ENCODE data around the gene CAB39. TPM values are rescaled to one million over a fixed set of nuclear protein-coding genes. Genes with fewer than 3 reads are reported as not detected.

CAB39 gene
- polyA plus RNA-seq, 1 donor (not counting 4 experiments of a cell fraction or from before 2014, with no cell fraction given), result 120 TPM

DNA sequence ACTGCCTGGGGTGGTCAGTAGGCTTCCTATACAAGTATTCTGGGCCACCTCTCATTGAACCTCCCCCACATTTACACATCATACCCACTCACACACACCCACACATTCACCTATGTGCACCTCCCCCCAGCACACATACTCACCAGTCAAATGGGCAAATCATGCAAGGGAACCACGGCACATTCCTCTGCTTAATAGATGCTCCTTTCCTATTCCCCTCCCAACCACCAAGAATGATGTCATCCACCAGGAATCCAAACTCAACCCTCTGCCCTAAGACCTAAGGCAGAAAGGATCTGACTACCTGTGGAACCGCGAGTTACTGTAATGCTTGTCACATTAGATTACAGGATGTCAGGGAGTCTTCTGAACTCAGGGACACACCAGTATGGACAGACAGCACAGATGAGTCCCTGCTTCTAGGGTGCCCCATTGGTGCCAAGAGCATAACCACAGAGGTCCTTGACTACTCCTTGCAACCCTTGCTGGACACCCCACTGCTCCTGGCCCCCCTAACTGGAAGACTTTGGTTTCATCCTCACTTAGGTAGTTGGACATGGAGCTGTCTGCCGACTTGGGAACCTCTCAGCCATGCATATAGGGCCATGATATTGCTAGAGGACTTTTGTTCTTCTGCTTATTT, 21.5 kb upstream of the CAB39 start:
- dilution Hi-C loops (cut with MboI; ENCODE audit: extremely low pct_ligation_motif_present, low sequenced_read_pairs), result no loop called here

DNA sequence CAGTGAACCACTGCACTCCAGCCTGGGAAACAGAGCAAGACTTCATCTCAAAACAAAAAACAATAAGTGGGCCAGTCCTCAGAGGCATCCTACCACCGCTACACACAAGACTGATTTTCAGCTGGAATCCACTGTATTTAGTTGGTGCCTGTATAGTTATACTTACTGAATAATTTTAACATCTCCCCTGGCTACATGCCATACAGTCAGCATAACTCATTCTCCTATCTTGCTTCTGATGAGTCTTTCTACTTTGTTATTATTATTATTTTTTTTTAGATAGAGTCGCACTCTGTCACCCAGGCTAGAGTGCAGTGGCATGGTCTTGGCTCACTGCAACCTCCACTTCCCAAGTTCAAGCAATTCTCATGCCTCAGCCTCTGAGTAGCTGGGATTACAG, 19.9 kb upstream of the CAB39 start:
- no peak for DNase-seq (ENCODE audit: low read depth, low spot score)
- no peaks in the 10 kb centered on the region for H3K9me3 ChIP-seq (ENCODE audit: control insufficient read depth, low read depth, low read length)
- no peaks in the 10 kb centered on the region for H3K27me3 ChIP-seq (ENCODE audit: control insufficient read depth, extremely low read depth, insufficient read depth, low read length)
- TF ChIP-seq EZH2 (IDR thresholded peaks at IDR 0.05; ENCODE audit: low read length), result no peak
- TF ChIP-seq, protein P1, sequence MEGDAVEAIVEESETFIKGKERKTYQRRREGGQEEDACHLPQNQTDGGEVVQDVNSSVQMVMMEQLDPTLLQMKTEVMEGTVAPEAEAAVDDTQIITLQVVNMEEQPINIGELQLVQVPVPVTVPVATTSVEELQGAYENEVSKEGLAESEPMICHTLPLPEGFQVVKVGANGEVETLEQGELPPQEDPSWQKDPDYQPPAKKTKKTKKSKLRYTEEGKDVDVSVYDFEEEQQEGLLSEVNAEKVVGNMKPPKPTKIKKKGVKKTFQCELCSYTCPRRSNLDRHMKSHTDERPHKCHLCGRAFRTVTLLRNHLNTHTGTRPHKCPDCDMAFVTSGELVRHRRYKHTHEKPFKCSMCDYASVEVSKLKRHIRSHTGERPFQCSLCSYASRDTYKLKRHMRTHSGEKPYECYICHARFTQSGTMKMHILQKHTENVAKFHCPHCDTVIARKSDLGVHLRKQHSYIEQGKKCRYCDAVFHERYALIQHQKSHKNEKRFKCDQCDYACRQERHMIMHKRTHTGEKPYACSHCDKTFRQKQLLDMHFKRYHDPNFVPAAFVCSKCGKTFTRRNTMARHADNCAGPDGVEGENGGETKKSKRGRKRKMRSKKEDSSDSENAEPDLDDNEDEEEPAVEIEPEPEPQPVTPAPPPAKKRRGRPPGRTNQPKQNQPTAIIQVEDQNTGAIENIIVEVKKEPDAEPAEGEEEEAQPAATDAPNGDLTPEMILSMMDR (optimal IDR thresholded peaks at IDR 0.05 in 1 of 3, IDR thresholded peaks at IDR 0.05 in 1 of 3, conservative IDR thresholded peaks at IDR 0.05 in 1 of 3; ENCODE audit: extremely low read depth in 1 of 3, insufficient read depth in 2 of 3, low read length in 3 of 3), result no peak
- no peaks in the 10 kb centered on the region for H3K9me1 ChIP-seq (ENCODE audit: control insufficient read depth, extremely low read depth, insufficient read depth, low read length)
- FAIRE-seq, result peak; percentile 53
- no peak overlapping the region for H2AFZ ChIP-seq (ENCODE audit: control insufficient read depth, low read length)
- peaks cover 69% of the 10 kb centered on the region for H3K4me1 ChIP-seq (ENCODE audit: control insufficient read depth, extremely low read depth, insufficient read depth, low read length)
- H3K79me2 ChIP-seq (ENCODE audit: control insufficient read depth, insufficient read depth, low read length), result no peaks in the 10 kb centered on the region
- H3K36me3 ChIP-seq (ENCODE audit: control insufficient read depth in 2 of 2, extremely low read depth in 1 of 2, insufficient read depth in 2 of 2, low read length in 2 of 2), result no peaks in the 10 kb centered on the region
- H3K4me2 ChIP-seq (ENCODE audit: control insufficient read depth, extremely low read depth, insufficient read depth, low read depth, low read length), result no peak overlapping the region
- H3K4me3 ChIP-seq (ENCODE audit: control insufficient read depth in 2 of 3, extremely low read depth in 1 of 3, insufficient read depth in 2 of 3, low read depth in 1 of 3, low read length in 3 of 3), result no peak overlapping the region
- dilution Hi-C loops (cut with MboI; ENCODE audit: extremely low pct_ligation_motif_present, low sequenced_read_pairs), result no loop called here
- H3K9ac ChIP-seq (ENCODE audit: control insufficient read depth, extremely low read depth, insufficient read depth, low read length), result peak overlapping the region; percentile 36
- no peaks in the 10 kb centered on the region for H4K20me1 ChIP-seq (ENCODE audit: control insufficient read depth, extremely low read depth, insufficient read depth, low read length)
- H3K27ac ChIP-seq (ENCODE audit: control insufficient read depth, insufficient read depth, low read length), result peak overlapping the region; percentile 81

More for the DNA sequence above, 21.5 kb upstream of the CAB39 start:
- Histone ChIP-seq H3K4me2 (ENCODE audit: control insufficient read depth, extremely low read depth, insufficient read depth, low read depth, low read length) (peak overlapping the region; percentile 60), H3K9ac (ENCODE audit: control insufficient read depth, extremely low read depth, insufficient read depth, low read length) (peak overlapping the region; percentile 49), H3K9me3 (ENCODE audit: control insufficient read depth, low read depth, low read length) (no peaks in the 10 kb centered on the region), H3K79me2 (ENCODE audit: control insufficient read depth, insufficient read depth, low read length) (no peaks in the 10 kb centered on the region), H3K36me3 (ENCODE audit: control insufficient read depth in 2 of 2, extremely low read depth in 1 of 2, insufficient read depth in 2 of 2, low read length in 2 of 2) (no peaks in the 10 kb centered on the region), H3K4me3 (ENCODE audit: control insufficient read depth in 2 of 3, extremely low read depth in 1 of 3, insufficient read depth in 2 of 3, low read depth in 1 of 3, low read length in 3 of 3) (peak overlapping the region in 1 of 3 experiments; percentile 9), H3K27ac (ENCODE audit: control insufficient read depth, insufficient read depth, low read length) (peak overlapping the region; percentile 81), H3K4me1 (ENCODE audit: control insufficient read depth, extremely low read depth, insufficient read depth, low read length) (peaks cover 61% of the 10 kb centered on the region), H3K9me1 (ENCODE audit: control insufficient read depth, extremely low read depth, insufficient read depth, low read length) (no peaks in the 10 kb centered on the region), H3K27me3 (ENCODE audit: control insufficient read depth, extremely low read depth, insufficient read depth, low read length) (no peaks in the 10 kb centered on the region), H2AFZ (ENCODE audit: control insufficient read depth, low read length) (no peak overlapping the region), H4K20me1 (ENCODE audit: control insufficient read depth, extremely low read depth, insufficient read depth, low read length) (no peaks in the 10 kb centered on the region)
- peak; percentile 100 for FAIRE-seq
- TF ChIP-seq, protein P1 (optimal IDR thresholded peaks at IDR 0.05 in 1 of 3, IDR thresholded peaks at IDR 0.05 in 1 of 3, conservative IDR thresholded peaks at IDR 0.05 in 1 of 3; ENCODE audit: extremely low read depth in 1 of 3, insufficient read depth in 2 of 3, low read length in 3 of 3), result no peak
- TF ChIP-seq EZH2 (IDR thresholded peaks at IDR 0.05; ENCODE audit: low read length), result no peak
- DNase-seq (ENCODE audit: low read depth, low spot score), result peak; percentile 100

Measured in keratinocyte (primary cell).